Smooth muscle cell of bladder (primary cell): ENCODE results near the gene GPR141. TPM values are rescaled to one million over a fixed set of nuclear protein-coding genes. Genes with fewer than 3 reads are reported as not detected.

Source experiments
- total RNA-seq: library from RNA; depleted of rRNA; stranded (reverse); fragments of >200 nt; gene quantifications from 2 replicates; pipeline ENCODE4 v1.2.3, GENCODE V29; 2014

The GPR141 gene
- total RNA-seq: 0.09 TPM in 1 of 2 replicates, not detected in the other

GRCh38 chr7:37683246-37684120, at the start of gene GPR141:
TSS of gene GPR141 (plus strand) at chr7:37683766. CDS start at chr7:37740394, 56,628 bp downstream.

Other genes with a start within 250 kb of the GPR141 start
- 3.0 and 5.6 TPM in 2 replicates for gene ELMO1, start 234.9 kb upstream of the GPR141 start, total RNA-seq
- not detected in 2 replicates for gene NME8, start 164.8 kb downstream of the GPR141 start, total RNA-seq
- 9.0 and 112 TPM in 2 replicates for gene SFRP4, start 233.1 kb downstream of the GPR141 start, total RNA-seq
- gene EPDR1, start 236.9 kb downstream of the GPR141 start, total RNA-seq: 42.5 and 112 TPM in 2 replicates